Measurements from ENCODE around the gene CARMIL1. TPM values are rescaled to one million over a fixed set of nuclear protein-coding genes. Genes with fewer than 3 reads are reported as not detected.

Gene CARMIL1
- total RNA-seq, 4 donors from 2014 or later = 14.9 to 23.5 (median 20.3) TPM

DNA sequence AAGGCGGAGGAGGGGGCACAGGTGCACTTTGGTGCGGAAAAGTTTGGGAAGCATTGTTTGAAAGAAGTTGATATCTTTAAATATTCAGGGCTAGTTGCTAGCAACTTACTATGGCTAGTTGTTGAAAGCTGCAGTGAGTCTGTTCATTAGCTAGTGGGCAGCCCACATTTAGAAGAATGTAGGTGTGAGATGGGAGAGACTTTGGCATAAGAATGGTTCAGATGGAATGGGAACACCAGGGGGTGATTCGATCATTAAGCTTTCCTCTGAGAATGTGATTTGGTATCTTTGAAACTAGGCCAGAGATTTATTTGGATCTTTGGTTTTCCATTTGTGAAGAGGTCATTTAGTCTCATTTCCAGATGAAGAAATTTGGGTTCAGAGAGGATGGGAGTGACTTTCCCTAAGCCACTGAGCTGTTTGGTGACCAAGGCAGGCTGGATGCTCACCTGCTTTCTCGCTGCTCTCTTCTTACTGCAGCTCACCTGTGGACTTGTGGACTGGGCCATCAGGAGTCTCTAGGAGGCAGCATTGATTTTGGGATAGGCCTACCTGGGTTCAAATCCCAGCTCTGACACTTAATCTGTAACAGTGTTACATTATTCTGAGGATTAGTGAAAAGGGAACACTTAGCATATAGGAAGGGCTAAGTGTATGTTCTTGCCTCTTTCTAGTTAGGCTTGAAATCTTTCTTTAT is 62.9 kb downstream of the CARMIL1 start:
- intact Hi-C loops (cut with DNase I; ENCODE audit: low total_unique reads) = no loop called here
- TF ChIP-seq, protein P1, sequence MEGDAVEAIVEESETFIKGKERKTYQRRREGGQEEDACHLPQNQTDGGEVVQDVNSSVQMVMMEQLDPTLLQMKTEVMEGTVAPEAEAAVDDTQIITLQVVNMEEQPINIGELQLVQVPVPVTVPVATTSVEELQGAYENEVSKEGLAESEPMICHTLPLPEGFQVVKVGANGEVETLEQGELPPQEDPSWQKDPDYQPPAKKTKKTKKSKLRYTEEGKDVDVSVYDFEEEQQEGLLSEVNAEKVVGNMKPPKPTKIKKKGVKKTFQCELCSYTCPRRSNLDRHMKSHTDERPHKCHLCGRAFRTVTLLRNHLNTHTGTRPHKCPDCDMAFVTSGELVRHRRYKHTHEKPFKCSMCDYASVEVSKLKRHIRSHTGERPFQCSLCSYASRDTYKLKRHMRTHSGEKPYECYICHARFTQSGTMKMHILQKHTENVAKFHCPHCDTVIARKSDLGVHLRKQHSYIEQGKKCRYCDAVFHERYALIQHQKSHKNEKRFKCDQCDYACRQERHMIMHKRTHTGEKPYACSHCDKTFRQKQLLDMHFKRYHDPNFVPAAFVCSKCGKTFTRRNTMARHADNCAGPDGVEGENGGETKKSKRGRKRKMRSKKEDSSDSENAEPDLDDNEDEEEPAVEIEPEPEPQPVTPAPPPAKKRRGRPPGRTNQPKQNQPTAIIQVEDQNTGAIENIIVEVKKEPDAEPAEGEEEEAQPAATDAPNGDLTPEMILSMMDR (IDR thresholded peaks at IDR 0.05) = no peak
- no peak for TF ChIP-seq POLR2A (IDR thresholded peaks at IDR 0.05)
- 78% methylated on average over 4 of the region's 4 CpGs for WGBS, 2 donors
- no peak for DNase-seq (ENCODE audit: low spot score in 2 of 2)
- no peak overlapping the region for H3K4me3 ChIP-seq (ENCODE audit: low read depth, poor library complexity, severe bottlenecking)

DNA sequence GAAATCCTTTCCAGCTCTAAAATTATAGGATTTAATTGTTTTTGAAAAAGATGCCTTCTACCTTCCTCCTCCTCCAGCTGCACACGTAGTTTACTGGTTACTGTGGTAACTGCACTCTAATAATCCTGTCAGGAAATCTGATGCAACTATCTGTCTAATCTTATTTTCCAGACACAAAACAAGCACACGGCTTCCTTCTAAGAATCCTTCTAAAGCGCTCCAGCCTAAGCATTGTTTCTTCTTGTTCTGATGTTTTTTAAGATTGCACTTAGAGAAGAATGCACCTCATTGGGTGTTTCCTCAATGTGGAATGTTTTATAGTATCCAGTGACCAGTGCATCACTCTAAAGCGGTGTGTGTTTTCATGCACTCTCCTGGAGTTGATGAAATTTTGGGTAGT is 63.6 kb downstream of the CARMIL1 start:
- intact Hi-C loops (cut with DNase I; ENCODE audit: low total_unique reads) = no loop called here
- no peak overlapping the region for H3K4me3 ChIP-seq (ENCODE audit: low read depth, poor library complexity, severe bottlenecking)
- no peak for TF ChIP-seq POLR2A (IDR thresholded peaks at IDR 0.05)
- TF ChIP-seq, protein P1 (IDR thresholded peaks at IDR 0.05) = no peak
- WGBS, 2 donors = 32 to 47% methylated on average over 4 of the region's 4 CpGs
- no peak for DNase-seq (ENCODE audit: low spot score in 2 of 2)

GRCh38 chr6:25343984-25344383 is 64.8 kb downstream of the CARMIL1 start:
- no peak overlapping the region for H3K4me3 ChIP-seq (ENCODE audit: low read depth, poor library complexity, severe bottlenecking)
- DNase-seq (ENCODE audit: low spot score in 2 of 2) = no peak
- TF ChIP-seq, protein P1 (IDR thresholded peaks at IDR 0.05) = no peak
- TF ChIP-seq POLR2A (IDR thresholded peaks at IDR 0.05) = no peak
- intact Hi-C loops (cut with DNase I; ENCODE audit: low total_unique reads) = no loop called here
- 87 to 90% methylated on average over 7 of the region's 7 CpGs for WGBS, 2 donors

DNA sequence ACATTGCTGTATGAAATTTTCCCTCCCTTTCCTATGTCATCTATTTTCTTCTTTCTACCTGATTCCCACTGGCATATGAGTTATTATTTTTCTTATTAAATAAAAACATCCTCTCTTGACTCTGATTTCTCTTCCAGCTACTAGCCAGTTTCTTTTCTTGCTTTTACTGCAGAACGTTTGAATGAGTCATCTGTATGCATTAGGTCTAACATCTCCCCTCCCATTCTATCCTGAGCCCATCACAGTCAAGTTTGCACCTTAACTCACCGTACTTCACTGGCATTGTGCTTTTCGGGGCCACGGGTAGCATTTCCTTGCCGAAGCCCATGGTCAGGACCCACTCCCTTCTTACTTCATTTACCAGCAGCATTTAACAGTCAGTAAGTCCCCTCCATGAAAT is 65.7 kb downstream of the CARMIL1 start:
- WGBS, 2 donors = 85% methylated on average over 5 of the region's 5 CpGs
- DNase-seq (ENCODE audit: low spot score in 2 of 2) = no peak
- intact Hi-C loops (cut with DNase I; ENCODE audit: low total_unique reads) = no loop called here
- H3K4me3 ChIP-seq (ENCODE audit: low read depth, poor library complexity, severe bottlenecking) = no peak overlapping the region
- TF ChIP-seq POLR2A (IDR thresholded peaks at IDR 0.05) = no peak
- TF ChIP-seq, protein P1 (IDR thresholded peaks at IDR 0.05) = no peak

- no peak for DNase-seq (ENCODE audit: low spot score in 2 of 2)
- H3K4me3 ChIP-seq (ENCODE audit: low read depth, poor library complexity, severe bottlenecking) = no peak overlapping the region
- 69 to 75% methylated on average over 3 of the region's 3 CpGs for WGBS, 2 donors
- intact Hi-C loops (cut with DNase I; ENCODE audit: low total_unique reads) = no loop called here
- TF ChIP-seq, protein P1 (IDR thresholded peaks at IDR 0.05) = no peak
- no peak for TF ChIP-seq POLR2A (IDR thresholded peaks at IDR 0.05)
These were observed 66.9 kb downstream of the CARMIL1 start for GRCh38 chr6:25346064-25346463.

DNA sequence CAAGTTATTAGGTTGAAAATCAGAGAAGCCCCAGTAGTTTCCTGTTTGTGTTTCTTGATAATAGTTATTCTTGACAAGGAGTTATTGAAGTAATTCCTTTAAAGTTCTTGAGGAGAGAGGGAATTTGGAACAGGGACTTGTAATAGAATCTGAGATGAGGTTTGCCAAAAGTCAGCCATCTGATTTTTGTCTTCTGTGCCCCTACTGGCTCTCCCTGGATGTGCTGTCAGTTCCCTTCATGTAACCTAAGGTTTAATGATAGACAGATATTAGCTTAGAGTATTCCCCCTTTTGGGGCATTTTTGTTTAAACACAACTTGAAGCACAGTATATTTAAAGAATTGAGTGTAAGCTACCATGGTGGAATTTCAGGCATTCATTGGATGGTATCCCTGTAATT is 71.4 kb downstream of the CARMIL1 start:
- intact Hi-C loops (cut with DNase I; ENCODE audit: low total_unique reads) = no loop called here
- no peak for TF ChIP-seq POLR2A (IDR thresholded peaks at IDR 0.05)
- TF ChIP-seq, protein P1 (IDR thresholded peaks at IDR 0.05) = no peak
- no peak for DNase-seq (ENCODE audit: low spot score in 2 of 2)
- no peak overlapping the region for H3K4me3 ChIP-seq (ENCODE audit: low read depth, poor library complexity, severe bottlenecking)
